NOMO-1 (cell line): ENCODE data around the gene TSPOAP1.
A peak's percentile ranks its signal among the peaks of the same experiment; 100 is the strongest.

ENCODE experiments used
- DNase-seq, 2 experiments: peaks; one replicate each; lab custom pipeline; 2025; ENCODE audit not compliant: unreplicated experiment in 2 of 2; lab: John Stamatoyannopoulos, UW

The TSPOAP1 gene

DNA sequence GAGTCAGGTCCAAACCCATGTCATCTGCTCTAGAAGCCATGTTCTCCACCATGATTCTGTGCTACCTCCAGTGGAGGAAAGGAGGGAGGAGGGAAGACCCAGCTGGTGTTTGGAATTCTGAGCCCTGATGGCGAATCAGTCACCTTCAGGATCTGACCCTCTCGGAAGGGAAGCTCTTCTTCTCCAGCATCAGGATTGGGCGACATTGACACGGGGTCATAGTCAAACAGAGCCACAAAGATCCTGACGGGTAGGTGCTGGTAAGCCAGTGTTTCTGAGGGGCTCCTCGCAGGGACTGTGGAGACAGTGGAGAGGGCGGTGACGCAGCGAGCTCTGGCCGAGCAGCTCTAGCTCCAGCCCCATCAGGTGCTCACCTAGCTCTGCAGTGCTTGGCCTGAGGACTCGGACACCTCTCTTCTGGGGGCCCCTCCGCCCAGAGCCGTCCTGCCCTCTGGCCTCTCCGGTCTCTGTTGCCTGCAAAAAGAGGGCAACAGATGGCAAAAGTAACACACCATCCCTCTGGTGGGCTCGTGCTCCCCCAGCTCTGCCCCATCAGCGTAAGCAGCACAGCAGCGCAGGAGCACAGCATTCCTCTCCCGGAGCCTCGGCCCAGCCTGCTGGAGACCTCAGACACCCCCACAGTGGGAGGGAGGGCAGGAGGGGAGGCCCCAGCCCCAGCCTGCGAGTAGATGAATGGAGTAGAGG is 21.0 kb downstream of the TSPOAP1 start:
- no peak for DNase-seq

DNA sequence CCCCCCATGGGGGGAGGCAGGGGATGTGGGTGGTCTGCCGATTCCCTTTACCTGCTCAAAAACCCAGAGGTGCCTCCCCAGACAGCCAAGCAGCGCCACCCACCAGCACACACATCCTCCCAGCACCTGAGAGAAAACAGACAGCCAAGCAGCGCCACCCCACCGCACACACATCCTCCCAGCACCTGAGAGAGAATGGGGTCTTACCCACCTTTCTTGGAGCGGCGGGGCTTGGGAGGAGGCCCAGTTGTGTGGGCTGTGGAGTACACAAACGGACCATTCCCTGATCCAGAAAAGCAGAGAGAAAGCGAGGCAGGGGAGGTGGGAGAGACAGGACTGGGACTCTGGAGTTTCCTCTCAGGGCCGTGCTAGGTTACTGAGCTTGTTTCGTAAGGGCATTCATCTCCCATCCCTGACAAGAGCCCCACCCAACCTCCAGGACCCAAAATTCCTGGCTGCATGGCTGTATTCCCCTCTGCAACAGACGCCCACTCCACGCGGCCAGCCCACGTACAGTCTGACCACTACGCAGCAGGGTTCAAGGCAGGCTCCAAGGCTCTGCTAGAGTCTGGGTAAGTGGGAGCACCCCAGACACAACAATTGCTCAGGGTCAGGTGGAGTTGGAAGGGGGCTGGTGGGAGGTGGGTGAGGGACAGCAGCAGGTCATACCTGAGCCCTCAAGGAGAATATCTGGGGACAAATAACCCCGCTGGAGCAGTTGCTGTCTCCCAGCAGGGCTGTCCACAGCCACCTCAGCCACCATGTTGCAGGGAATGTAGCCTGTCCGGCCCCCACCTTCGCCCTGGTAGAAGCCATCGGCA is 22.3 kb downstream of the TSPOAP1 start:
- no peak for DNase-seq

- no peak for DNase-seq
These were observed 23.0 kb downstream of the TSPOAP1 start for GRCh38 chr17:58305626-58306025.

- DNase-seq = no peak
These were observed 23.7 kb downstream of the TSPOAP1 start for GRCh38 chr17:58304750-58305486.

- peak; percentile 63 to 81 for DNase-seq
These were observed 24.4 kb downstream of the TSPOAP1 start for GRCh38 chr17:58303971-58304749.

- DNase-seq = no peak
These were observed 25.5 kb downstream of the TSPOAP1 start for GRCh38 chr17:58302919-58303585.

- no peak for DNase-seq
These were observed 26.2 kb downstream of the TSPOAP1 start for GRCh38 chr17:58302171-58302918.

GRCh38 chr17:58301504-58302150 is 27.0 kb downstream of the TSPOAP1 start:
- DNase-seq = no peak

DNA sequence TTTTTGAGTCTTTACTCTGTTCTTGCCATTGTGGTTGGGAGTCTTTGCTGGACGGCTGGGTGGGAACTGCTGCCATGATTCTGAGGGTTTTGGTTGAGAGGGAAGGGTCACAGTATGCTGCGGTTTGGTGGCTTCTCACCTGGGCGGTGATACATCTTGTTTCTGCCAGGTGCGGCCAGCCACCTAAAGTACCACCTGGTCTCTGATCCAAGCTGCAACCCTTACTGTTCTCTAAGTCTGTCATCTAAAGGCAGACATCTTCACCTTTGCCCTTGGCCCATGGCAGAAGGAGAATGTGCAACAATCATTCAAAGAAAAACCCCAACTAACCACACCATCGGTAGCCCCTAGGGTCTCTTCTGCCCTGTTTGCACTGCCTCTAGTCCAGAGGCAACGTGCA is 28.3 kb downstream of the TSPOAP1 start:
- no peak for DNase-seq

DNA sequence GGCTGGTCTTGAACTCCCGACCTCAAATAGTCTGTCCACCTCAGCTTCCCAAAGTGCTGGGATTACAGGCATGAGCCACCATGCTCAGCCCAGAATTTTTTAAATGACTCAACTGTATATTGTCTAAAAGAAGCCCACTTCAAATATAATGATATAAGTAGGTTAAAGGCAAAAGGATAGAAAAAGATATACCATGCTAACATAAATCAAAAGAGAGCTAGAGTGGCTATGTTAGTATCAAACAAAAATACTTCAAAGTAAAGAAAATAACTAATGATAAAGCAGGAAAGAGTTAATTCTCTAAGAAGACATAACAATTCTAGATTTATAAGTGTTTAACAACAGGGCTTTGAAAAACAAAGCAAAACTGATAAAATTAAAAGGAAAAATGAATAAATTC is 34.6 kb downstream of the TSPOAP1 start:
- no peak for DNase-seq

- no peak for DNase-seq
These were observed 37.3 kb downstream of the TSPOAP1 start for GRCh38 chr17:58291246-58291645.

- no peak for DNase-seq
These were observed 38.7 kb downstream of the TSPOAP1 start for GRCh38 chr17:58289869-58290268.

GRCh38 chr17:58285422-58285810 is 43.2 kb downstream of the TSPOAP1 start:
- DNase-seq = no peak

DNA sequence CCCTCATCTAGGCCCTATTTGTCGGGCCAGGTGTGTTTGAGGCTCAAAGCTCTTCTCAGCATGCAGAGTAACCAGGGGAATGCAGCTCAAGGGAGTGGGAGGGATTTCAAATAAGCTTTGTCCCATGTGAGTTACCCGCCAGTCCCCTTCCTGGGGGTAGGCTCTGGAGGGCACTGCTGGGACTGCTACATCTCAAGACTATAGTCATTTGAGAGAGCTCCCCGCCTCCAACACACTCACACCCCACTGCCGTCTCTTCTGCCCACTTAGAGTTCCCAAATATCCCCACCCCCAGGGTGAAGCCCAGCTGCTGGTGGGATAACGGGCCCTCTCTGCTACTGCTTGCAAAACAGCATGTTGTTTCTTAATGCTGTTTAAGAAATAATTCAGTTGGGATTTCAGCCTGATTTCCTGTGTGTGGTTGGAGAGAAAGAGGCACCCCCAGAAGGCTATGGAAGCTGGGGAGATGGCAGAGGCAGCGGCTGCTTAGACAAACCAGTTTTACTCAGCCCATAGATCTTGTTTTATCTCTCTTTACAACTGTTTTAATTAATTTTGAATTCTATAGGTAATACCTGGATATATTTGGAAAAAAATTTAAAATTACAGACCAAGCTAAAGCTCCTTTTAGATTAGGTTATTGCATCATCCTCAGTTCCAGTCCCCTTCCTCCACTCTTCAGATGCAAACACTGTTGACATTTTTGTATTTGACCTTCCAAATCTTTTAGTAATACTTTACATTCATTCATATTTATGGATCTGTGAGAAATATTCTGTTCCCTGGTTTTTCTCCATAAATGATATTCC is 43.8 kb downstream of the TSPOAP1 start:
- DNase-seq = peak; percentile 95 to 99

DNA sequence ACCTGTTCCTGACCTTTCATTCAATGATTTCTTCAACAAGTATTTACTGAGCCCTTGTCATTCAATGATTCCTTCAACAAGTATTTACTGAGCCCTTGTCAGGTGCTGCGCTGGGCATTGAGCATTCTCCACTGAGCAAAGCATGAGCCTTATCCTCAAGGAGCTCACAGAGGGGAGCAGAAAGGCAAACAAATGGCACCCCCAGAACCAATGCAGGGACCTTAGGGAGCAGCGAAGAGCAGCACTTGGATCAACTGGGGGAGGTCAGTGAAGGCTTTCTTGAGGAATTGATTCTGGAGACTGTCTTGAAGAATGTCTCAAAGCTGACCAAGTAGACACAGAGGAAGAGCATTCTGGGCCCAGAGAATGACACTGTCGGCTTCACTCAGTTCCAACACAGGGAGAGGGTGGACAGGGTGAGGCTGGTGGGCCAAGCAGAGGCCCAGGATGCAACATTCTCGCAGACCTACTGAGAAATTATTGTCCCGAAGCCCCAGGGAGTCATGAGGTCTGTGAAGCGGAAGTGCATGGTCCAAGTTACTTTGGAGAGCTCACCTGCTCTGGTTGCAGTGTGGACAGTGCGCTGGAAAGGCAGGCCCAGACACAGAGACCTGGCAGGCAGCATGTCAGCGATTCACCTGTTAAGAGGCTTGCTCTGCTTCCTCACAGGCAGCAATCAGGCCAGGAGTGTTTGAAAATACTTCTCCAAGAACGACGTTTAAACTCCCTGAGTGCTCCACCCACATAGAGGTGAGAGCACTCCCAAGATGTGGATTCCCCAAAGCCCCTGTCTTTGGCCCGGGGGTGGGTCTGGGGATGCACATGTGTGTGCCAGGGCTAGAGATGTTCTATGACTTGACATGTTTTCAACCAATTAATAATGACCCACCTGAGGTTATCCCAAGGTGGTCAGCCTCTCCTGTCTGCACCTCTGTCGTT is 44.7 kb downstream of the TSPOAP1 start:
- no peak for DNase-seq

DNA sequence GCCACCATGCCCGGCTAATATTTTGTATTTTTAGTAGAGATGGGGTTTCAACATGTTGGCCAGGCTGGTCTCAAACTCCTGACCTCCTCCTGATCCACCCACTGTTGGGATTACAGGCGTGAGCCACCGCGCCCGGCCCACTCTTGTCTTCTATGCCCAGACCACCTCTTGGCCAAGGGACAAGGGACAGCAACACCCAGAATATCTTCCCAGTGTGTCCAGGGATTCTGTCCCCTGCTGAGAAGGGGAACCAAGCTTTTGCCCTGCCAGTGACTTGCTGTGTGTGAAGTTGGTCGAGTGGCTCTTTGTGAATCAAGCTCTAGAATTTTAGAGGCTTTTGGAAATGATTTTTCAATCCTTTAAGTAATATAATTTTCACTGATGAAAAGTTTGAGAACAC is 46.2 kb downstream of the TSPOAP1 start:
- no peak for DNase-seq

DNA sequence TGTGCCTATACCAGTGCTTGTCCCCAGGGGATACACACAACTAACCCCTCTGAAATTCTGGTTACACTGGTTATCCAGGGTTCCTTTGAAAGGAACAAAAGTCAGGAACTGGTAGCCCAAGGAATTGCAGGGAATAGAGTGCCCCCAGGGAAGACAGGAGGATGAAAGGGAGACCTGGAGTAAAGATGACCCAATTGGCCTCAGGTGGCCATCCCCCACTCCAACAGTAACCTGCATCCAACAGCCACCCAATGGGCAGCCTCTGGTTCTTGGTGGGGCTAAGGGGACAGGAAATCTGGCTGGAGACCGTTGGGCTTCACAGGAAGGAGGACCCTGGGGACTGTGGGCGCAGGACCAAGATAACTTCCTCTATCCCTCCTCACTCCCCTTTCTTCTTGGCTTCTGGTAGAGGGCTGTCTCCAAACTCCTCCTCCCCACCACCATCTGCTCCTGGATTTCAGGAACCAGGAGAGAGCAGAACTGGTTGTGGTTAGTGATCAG is 47.0 kb downstream of the TSPOAP1 start:
- peak; percentile 94 to 96 for DNase-seq
